ENCODE measurements around the gene RCAN1. TPM values are rescaled to one million over a fixed set of nuclear protein-coding genes. Genes with fewer than 3 reads are reported as not detected.

Gene RCAN1
- total and polyA plus RNA-seq, 4 donors = 26.7 to 67.9 (median 46.7) TPM

- DNase-seq (ENCODE audit: low spot score) = no peak
- Histone ChIP-seq H3K9ac (ENCODE audit: low read depth in 1 of 2, low read length in 2 of 2) (no peak overlapping the region), H3K36me3 (ENCODE audit: control insufficient read depth in 4 of 4, insufficient read depth in 3 of 4, low read depth in 1 of 4, low read length in 3 of 4) (no peaks in the 10 kb centered on the region), H3K27me3 (ENCODE audit: control insufficient read depth in 4 of 4, insufficient read depth in 4 of 4, low read length in 3 of 4) (no peaks in the 10 kb centered on the region), H3K9me3 (ENCODE audit: control insufficient read depth in 4 of 4, low read length in 3 of 4) (no peaks in the 10 kb centered on the region), H3K27ac (ENCODE audit: low read depth in 1 of 2, low read length in 2 of 2) (no peak overlapping the region), H3K4me1 (ENCODE audit: control insufficient read depth in 4 of 4, insufficient read depth in 4 of 4, low read length in 3 of 4) (no peaks in the 10 kb centered on the region), H3K4me3 (ENCODE audit: low read depth in 1 of 3, low read length in 3 of 3) (peak overlapping the region in 2 of 3 donors; percentile 16 to 18)
- 36% methylated on average over 9 of the region's 9 CpGs for WGBS
- no peak for TF ChIP-seq YY1 (IDR thresholded peaks at IDR 0.05)
- TF ChIP-seq TAF1 (conservative IDR thresholded peaks at IDR 0.05) = no peak
- no peak for TF ChIP-seq HNF4A (conservative IDR thresholded peaks at IDR 0.05)
- no peak for TF ChIP-seq ZBTB33 (IDR thresholded peaks at IDR 0.05)
- no peak for TF ChIP-seq NR2F2 (IDR thresholded peaks at IDR 0.05)
- no peak for TF ChIP-seq EGR1 (IDR thresholded peaks at IDR 0.05; ENCODE audit: low read depth in 2 of 2)
Observed at GRCh38 chr21:34639882-34640788, 25.2 kb upstream of the RCAN1 start.

GRCh38 chr21:34639250-34639649, 24.3 kb upstream of the RCAN1 start:
- no peaks in the 10 kb centered on the region for H3K27me3 ChIP-seq (ENCODE audit: control insufficient read depth in 4 of 4, insufficient read depth in 4 of 4, low read length in 3 of 4)
- no peak overlapping the region for H3K27ac ChIP-seq (ENCODE audit: low read depth in 1 of 2, low read length in 2 of 2)
- H3K9me3 ChIP-seq (ENCODE audit: control insufficient read depth in 4 of 4, low read length in 3 of 4) = no peaks in the 10 kb centered on the region
- TF ChIP-seq RXRA (IDR thresholded peaks at IDR 0.05) = no peak
- TF ChIP-seq TAF1 (conservative IDR thresholded peaks at IDR 0.05) = no peak
- TF ChIP-seq SP1 (IDR thresholded peaks at IDR 0.05) = no peak
- TF ChIP-seq JUND (IDR thresholded peaks at IDR 0.05) = no peak
- no peak for TF ChIP-seq REST (IDR thresholded peaks at IDR 0.05)
- TF ChIP-seq RAD21 (IDR thresholded peaks at IDR 0.05) = no peak
- no peak for TF ChIP-seq ZBTB33 (IDR thresholded peaks at IDR 0.05)
- no peak for TF ChIP-seq YY1 (IDR thresholded peaks at IDR 0.05)
- TF ChIP-seq HNF4G (IDR thresholded peaks at IDR 0.05) = no peak
- TF ChIP-seq ATF3 (IDR thresholded peaks at IDR 0.05) = no peak
- no peak for TF ChIP-seq HNF4A (conservative IDR thresholded peaks at IDR 0.05)
- TF ChIP-seq GABPA (IDR thresholded peaks at IDR 0.05 in 1 of 2, conservative IDR thresholded peaks at IDR 0.05 in 1 of 2) = no peak
- TF ChIP-seq FOXA2 (IDR thresholded peaks at IDR 0.05) = no peak
- TF ChIP-seq NR2F2 (IDR thresholded peaks at IDR 0.05) = no peak
- no peak for TF ChIP-seq EGR1 (IDR thresholded peaks at IDR 0.05; ENCODE audit: low read depth in 2 of 2)
- TF ChIP-seq FOXA1 (IDR thresholded peaks at IDR 0.05) = no peak
- no peak for TF ChIP-seq MAX (IDR thresholded peaks at IDR 0.05)
- TF ChIP-seq CTCF (IDR thresholded peaks at IDR 0.05; ENCODE audit: low read depth, low read length, missing input control) = no peak
- DNase-seq (ENCODE audit: low spot score) = no peak
- WGBS = 92% methylated on average over 1 of the region's 1 CpG
- no peak overlapping the region for H3K9ac ChIP-seq (ENCODE audit: low read depth in 1 of 2, low read length in 2 of 2)
- no peaks in the 10 kb centered on the region for H3K36me3 ChIP-seq (ENCODE audit: control insufficient read depth in 4 of 4, insufficient read depth in 3 of 4, low read depth in 1 of 4, low read length in 3 of 4)
- H3K4me3 ChIP-seq (ENCODE audit: low read depth in 1 of 3, low read length in 3 of 3) = no peak overlapping the region
- H3K4me1 ChIP-seq (ENCODE audit: control insufficient read depth in 4 of 4, insufficient read depth in 4 of 4, low read length in 3 of 4) = no peaks in the 10 kb centered on the region

All from liver (tissue), 9 donors.